Measurements from ENCODE around the gene PALMD.

Gene PALMD

DNA sequence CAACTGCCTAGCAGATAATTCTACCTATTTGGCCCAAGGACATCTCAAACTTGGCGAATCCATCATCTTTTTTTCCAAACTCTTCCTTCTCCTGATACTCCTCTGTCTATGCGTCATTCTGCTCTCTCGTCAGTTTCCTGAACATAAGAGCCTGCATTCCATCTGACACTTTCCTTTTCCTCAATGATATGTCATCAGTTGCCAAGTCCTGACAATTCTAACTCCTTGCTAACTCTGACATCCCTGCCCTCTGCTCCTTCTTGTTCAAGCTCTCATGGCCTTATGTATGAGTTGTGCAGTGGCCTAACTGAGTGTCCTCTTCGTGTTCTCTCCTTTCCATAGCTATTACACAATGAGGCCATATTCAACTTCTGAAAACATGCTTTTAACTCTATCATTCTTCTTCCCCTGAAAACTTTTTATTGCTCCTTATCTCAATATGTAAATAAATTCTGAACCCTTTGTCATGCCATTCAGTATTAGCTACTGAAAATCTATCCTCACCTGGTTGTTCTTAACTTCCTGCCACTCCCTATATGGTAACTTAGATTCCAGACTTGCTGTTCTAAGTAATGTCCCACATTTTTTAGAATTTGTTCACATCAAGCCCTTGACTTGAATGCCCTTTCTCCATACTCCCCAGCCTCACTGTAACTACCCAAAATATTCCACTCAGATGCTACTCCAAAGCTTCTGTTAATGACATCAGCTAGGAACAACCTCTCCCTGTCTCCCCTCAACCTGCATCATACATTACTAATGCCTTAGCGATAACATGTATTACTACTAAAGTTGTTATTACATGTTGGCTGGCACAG is 11.5 kb downstream of the PALMD start:
- TF ChIP-seq, protein P1, sequence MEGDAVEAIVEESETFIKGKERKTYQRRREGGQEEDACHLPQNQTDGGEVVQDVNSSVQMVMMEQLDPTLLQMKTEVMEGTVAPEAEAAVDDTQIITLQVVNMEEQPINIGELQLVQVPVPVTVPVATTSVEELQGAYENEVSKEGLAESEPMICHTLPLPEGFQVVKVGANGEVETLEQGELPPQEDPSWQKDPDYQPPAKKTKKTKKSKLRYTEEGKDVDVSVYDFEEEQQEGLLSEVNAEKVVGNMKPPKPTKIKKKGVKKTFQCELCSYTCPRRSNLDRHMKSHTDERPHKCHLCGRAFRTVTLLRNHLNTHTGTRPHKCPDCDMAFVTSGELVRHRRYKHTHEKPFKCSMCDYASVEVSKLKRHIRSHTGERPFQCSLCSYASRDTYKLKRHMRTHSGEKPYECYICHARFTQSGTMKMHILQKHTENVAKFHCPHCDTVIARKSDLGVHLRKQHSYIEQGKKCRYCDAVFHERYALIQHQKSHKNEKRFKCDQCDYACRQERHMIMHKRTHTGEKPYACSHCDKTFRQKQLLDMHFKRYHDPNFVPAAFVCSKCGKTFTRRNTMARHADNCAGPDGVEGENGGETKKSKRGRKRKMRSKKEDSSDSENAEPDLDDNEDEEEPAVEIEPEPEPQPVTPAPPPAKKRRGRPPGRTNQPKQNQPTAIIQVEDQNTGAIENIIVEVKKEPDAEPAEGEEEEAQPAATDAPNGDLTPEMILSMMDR (IDR thresholded peaks at IDR 0.05) = no peak
- Histone ChIP-seq H3K4me3 (no peak overlapping the region), H3K27ac (peak overlapping the region in 1 of 2 donors; percentile 54)
- no peak for DNase-seq (ENCODE audit: low spot score)

DNA sequence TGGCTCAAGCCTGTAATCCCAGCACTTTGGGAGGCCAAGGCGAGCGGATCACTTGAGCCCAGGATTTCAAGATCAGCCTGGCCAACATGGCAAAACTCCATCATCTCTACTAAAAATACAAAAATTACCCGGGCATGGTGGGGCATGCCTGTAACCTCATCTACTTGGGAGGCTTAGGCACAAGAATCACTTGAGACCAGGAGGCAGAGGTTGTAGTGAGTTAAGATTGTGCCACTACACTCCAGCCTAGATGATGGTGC is 12.0 kb downstream of the PALMD start:
- Histone ChIP-seq H3K4me3 (no peak overlapping the region), H3K27ac (peak overlapping the region in 1 of 2 donors; percentile 54)
- DNase-seq (ENCODE audit: low spot score) = no peak
- TF ChIP-seq, protein P1 (IDR thresholded peaks at IDR 0.05) = no peak

DNA sequence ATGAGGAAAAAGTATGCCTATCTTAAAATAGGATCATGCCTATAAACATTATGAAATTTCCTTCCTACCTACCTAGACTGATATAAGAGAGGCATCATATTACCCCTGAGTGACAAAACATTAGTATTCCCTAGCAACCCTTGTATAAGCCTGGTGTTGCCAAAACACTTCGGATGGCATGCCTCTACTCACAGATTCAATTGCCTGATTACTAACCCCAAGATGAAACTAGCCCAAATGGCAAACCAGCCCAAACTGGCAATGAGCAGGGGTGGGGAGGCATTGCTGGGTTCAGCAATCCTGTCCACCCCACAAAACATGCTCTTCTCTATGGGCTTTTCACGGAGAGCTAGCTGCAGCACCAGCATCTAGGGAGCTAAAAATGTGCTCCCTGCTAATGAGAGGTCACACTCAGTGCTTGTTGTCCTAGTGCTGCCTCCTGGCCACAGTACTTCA is 13.9 kb downstream of the PALMD start:
- Histone ChIP-seq H3K27ac (peak overlapping the region in 1 of 2 donors; percentile 60), H3K4me3 (no peak overlapping the region)
- TF ChIP-seq, protein P1 (IDR thresholded peaks at IDR 0.05) = no peak
- no peak for DNase-seq (ENCODE audit: low spot score)

DNA sequence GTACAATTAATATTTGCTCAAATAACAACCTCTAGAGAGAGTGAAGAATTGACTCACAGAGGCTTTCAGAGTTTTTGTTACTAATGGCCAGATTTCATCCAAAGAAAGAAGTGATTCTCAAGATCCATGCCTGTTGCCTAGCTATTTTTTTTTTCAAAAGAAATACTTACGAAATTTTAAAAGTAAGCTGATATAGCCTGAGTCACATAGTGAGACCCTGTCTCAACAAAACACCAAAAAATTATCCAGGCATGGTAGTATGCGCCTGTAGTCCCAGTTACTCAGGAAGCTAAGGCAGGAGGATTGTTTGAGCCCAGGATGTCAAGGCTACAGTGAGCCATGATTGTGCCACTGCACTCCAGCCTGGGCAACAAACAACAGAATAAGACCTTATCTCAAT is 14.6 kb downstream of the PALMD start:
- Histone ChIP-seq H3K27ac (peak overlapping the region in 1 of 2 donors; percentile 64), H3K4me3 (no peak overlapping the region)
- TF ChIP-seq, protein P1 (IDR thresholded peaks at IDR 0.05) = no peak
- DNase-seq (ENCODE audit: low spot score) = no peak

DNA sequence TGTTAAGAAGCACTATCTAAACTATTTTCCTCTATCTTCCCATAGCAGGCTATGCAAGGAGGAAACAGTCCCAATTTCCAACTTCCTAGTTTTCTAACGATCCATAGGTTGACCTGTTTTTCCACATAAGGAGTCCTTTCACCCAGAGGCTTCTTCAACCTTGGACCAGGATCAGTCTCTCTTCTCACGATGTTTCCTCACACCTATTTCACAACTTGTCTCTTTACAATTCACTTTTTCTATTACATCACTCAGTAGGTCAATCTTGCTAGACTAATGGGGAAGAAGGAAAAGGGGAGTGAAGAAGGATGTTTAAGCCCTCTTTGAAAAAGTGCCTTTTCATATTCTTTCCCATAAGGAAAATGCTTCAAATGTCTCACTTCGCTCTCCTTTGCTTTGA is 15.9 kb downstream of the PALMD start:
- no peak for DNase-seq (ENCODE audit: low spot score)
- H3K4me3 ChIP-seq = no peak overlapping the region
- H3K27ac ChIP-seq = peak overlapping the region in 1 of 2 donors; percentile 56
- TF ChIP-seq, protein P1 (IDR thresholded peaks at IDR 0.05) = no peak

DNA sequence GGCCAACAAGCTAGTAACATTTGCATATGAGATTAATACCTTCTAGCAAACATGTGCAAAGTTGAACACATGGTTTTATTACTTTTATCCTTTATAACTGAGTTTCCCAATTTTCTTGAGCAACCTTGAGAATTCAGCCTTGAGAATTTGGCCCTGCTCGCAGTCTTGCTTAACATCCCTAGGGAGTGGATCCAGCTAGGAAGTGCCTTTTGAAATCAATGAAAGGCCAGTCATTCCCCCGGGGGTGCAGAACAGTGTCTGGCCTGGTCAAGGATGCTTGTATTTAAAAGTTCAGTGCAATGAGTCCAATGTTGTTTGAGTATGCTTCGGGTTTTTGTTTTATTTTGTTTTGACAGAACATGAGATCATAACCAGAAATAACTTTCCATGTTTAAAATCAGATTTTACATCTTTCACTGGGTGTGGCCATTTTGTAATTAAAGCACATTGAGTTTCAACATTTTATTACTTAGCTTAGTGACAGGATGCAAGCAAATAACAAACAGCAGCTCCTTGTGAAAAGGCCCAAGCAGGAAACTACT is 16.7 kb downstream of the PALMD start:
- peak; percentile 81 for DNase-seq (ENCODE audit: low spot score)
- Histone ChIP-seq H3K4me3 (no peak overlapping the region), H3K27ac (peak overlapping the region in 1 of 2 donors; percentile 70)
- TF ChIP-seq, protein P1 (IDR thresholded peaks at IDR 0.05) = no peak

DNA sequence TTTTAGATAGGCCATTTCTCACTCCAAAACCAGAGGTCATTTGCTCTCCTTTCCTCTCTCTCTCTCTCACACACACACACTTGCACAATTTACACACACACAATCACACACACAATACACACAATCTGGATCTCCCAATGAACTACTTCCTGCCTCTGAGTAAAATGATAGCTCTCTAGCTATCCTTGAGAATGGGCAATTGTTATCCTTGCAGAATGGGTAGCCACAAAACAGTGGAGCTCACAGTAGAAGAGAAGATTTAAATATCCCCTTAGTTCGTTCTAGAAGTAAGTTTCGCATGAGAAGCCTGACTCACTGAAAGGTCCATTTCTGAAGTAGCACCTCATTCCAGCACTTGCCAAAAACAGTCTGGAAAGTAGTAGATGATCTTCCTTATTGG is 17.6 kb downstream of the PALMD start:
- DNase-seq (ENCODE audit: low spot score) = no peak
- TF ChIP-seq, protein P1 (IDR thresholded peaks at IDR 0.05) = no peak
- H3K27ac ChIP-seq = peak overlapping the region in 1 of 2 donors; percentile 70
- no peak overlapping the region for H3K4me3 ChIP-seq

Data from coronary artery (tissue), 2 donors.